ENCODE data around the gene BBS9. TPM values are rescaled to one million over a fixed set of nuclear protein-coding genes. Genes with fewer than 3 reads are reported as not detected.

BBS9 gene
- total RNA-seq, 1 experiment from 2014 or later, result 26.4 TPM

DNA sequence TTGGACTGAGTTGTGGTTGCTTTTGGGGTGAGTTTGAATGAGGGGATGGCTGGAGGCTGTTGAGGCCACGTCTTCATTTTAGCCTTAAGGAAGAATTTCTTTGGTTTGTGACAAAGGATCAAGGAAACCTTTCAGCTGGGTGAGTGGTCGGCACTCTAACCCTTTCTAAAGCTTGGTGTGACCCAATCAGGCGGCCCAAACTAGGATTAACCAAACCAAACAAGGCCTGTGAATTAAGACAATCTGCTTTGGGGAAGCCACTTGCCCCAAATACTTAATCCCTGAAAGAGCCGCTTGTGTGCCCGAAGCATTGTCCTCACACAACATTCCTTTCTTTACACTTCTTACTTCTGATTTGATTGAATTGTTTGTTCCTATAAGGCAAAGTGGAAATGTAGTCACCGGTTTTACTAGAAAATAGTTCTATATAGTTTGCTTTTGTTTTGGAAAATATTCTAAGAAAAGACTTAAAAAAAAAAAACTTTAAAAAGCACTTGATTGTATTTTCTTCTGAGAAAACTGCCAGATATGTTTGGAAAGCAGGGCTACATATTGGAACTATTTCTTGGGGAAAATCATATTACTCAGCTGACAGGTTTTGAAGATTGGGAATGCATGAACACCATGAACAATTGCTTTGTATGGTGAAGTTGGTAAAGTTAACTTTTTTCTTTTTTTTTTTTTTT, 503.6 kb downstream of the BBS9 start:
- Mint-ChIP-seq H3K27ac (no peak overlapping the region; a peak in 1 of 7 replicates), H3K4me3 (no peak overlapping the region), H3K9me3 (no peaks in the 10 kb centered on the region), H3K36me3 (ENCODE audit: insufficient read depth in 1 of 3, low read depth in 3 of 3) (peaks cover 0 to 7% (median 0%) of the 10 kb centered on the region in 3 experiments; a peak in 1 of 7 replicates), H3K4me1 (peaks cover 6 to 9% of the 10 kb centered on the region in 2 experiments), H3K27me3 (ENCODE audit: low read depth) (no peaks in the 10 kb centered on the region)
- TF ChIP-seq CTCF (conservative IDR thresholded peaks at IDR 0.05), result no peak
- Histone ChIP-seq H3K56ac (ENCODE audit: insufficient read length, low read depth, low read length) (no peak overlapping the region), H4K20me1 (ENCODE audit: control insufficient read depth, insufficient read depth, insufficient read length) (no peaks in the 10 kb centered on the region), H3K9ac (ENCODE audit: extremely low read depth, insufficient read length, low read length) (no peak overlapping the region), H2AFZ (ENCODE audit: low read length) (no peak overlapping the region), H2BK12ac (ENCODE audit: insufficient read length, low read depth, low read length) (no peak overlapping the region), H3K79me1 (ENCODE audit: insufficient read depth, low read depth, low read length, poor library complexity, severe bottlenecking) (no peaks in the 10 kb centered on the region), H3K4me1 (ENCODE audit: insufficient read depth, low read length) (no peaks in the 10 kb centered on the region), H2BK120ac (ENCODE audit: low read depth, low read length, poor library complexity, severe bottlenecking) (no peak overlapping the region), H3K23me2 (ENCODE audit: insufficient read length, low read depth, low read length, poor library complexity, severe bottlenecking) (no peaks in the 10 kb centered on the region), H3K4me2 (ENCODE audit: insufficient read depth, insufficient read length, low read length) (no peak overlapping the region), H2BK5ac (ENCODE audit: insufficient read length, low read length) (no peak overlapping the region), H4K8ac (replicated peaks; ENCODE audit: insufficient read length, low read depth, low read length) (no peak overlapping the region), H3K27me3 (ENCODE audit: insufficient read depth, low read length) (no peaks in the 10 kb centered on the region), H2AK5ac (ENCODE audit: insufficient read length, low read length) (no peak overlapping the region), H4K5ac (ENCODE audit: insufficient read length, low read depth, low read length) (no peak overlapping the region), H3K18ac (ENCODE audit: insufficient read length, low read depth, low read length) (no peak overlapping the region), H2BK15ac (ENCODE audit: low read depth, low read length) (no peak overlapping the region), H3K79me2 (ENCODE audit: insufficient read depth, low read length) (no peaks in the 10 kb centered on the region), H3K27ac (ENCODE audit: insufficient read length, low read depth, low read length) (no peak overlapping the region), H3K4ac (ENCODE audit: low read depth, low read length) (no peak overlapping the region), H2BK20ac (ENCODE audit: low read depth, low read length, poor library complexity, severe bottlenecking) (no peak overlapping the region), H3K9me3 (ENCODE audit: control insufficient read depth, low read depth, low read length) (no peaks in the 10 kb centered on the region), H3K23ac (ENCODE audit: insufficient read length, low read depth, low read length) (no peak overlapping the region), H4K91ac (ENCODE audit: insufficient read length, low read depth, low read length) (no peak overlapping the region), H3T11ph (ENCODE audit: low read length) (no peak overlapping the region), H3K14ac (ENCODE audit: insufficient read depth, low read length) (no peak overlapping the region)
- WGBS (ENCODE audit: extremely low coverage, insufficient read length, low lambda C conversion rate), result no CpG with 5 or more reads among the region's 6 CpGs
- no peak for DNase-seq
